HCT116 (cell line): ENCODE data around the gene RPH3AL.

Experiments used
- EGR1 ChIP-seq: IDR thresholded peaks from 2 replicates; pipeline ENCODE4 v1.6.1; 2012; ENCODE audit warnings: low read depth
- EZH2 ChIP-seq: fragments of 200-600 bp; sonication (generic); IDR thresholded peaks from 2 replicates; pipeline ENCODE4 v1.6.1; 2017; ENCODE audit warnings: antibody characterized with exemption, mixed run types
- POLR2A ChIP-seq: IDR thresholded peaks from 2 replicates; pipeline ENCODE4 v1.7.0; 2011; ENCODE audit warnings: borderline replicate concordance; ENCODE audit not compliant: insufficient read depth, insufficient read length; ENCODE audit errors: extremely low read depth
- POLR2AphosphoS5 ChIP-seq: IDR thresholded peaks from 2 replicates; pipeline ENCODE4 v1.6.1; 2011; ENCODE audit warnings: mild to moderate bottlenecking, low read depth, low read length, moderate library complexity
- RAD21 ChIP-seq: IDR thresholded peaks from 2 replicates; pipeline ENCODE4 v1.6.1; 2012; ENCODE audit warnings: low read depth, mild to moderate bottlenecking
- SIN3A ChIP-seq: IDR thresholded peaks from 2 replicates; pipeline ENCODE4 v1.6.1; 2012; ENCODE audit warnings: low read depth
- ZFX ChIP-seq: fragments of 450-650 bp; IDR thresholded peaks from 2 replicates; pipeline ENCODE4 v1.6.1; 2017
- TF ChIP-seq, protein P1 (sequence below), 3 experiments: fragments of 200-600 bp in 1 of 3; sonication (generic) in 1 of 3; IDR thresholded peaks in 2 of 3; conservative IDR thresholded peaks in 1 of 3; 2 replicates each; pipeline ENCODE4 v1.5.1; 2012 to 2017; ENCODE audit warnings: low read depth in 2 of 3, low read length in 2 of 3, antibody characterized with exemption in 1 of 3, borderline replicate concordance in 1 of 3, control low read depth in 1 of 3, mild to moderate bottlenecking in 1 of 3, mixed read lengths in 1 of 3, mixed run types in 1 of 3, moderate library complexity in 1 of 3; ENCODE audit not compliant: insufficient read depth in 1 of 3

DNA sequence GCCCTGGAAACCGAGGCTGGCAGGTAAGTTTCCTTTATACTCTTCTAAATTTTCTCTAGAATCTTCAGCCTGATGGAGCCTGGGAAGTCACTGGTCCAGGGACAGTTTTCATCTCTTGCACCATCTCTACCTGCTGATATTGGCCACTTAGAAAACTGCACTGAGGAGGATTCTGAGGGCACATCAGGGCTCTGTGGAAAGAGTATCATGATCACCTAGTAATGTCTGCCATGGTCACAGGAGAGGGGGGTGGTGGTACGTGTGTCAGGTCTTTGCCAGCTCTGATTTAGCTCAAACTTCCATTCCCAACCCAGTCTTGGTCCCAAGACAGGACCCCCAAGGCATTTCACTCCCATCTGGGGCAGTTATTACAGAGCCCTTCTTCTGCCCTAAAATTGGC is 136.0 kb downstream of the RPH3AL start:
- TF ChIP-seq, protein P1, sequence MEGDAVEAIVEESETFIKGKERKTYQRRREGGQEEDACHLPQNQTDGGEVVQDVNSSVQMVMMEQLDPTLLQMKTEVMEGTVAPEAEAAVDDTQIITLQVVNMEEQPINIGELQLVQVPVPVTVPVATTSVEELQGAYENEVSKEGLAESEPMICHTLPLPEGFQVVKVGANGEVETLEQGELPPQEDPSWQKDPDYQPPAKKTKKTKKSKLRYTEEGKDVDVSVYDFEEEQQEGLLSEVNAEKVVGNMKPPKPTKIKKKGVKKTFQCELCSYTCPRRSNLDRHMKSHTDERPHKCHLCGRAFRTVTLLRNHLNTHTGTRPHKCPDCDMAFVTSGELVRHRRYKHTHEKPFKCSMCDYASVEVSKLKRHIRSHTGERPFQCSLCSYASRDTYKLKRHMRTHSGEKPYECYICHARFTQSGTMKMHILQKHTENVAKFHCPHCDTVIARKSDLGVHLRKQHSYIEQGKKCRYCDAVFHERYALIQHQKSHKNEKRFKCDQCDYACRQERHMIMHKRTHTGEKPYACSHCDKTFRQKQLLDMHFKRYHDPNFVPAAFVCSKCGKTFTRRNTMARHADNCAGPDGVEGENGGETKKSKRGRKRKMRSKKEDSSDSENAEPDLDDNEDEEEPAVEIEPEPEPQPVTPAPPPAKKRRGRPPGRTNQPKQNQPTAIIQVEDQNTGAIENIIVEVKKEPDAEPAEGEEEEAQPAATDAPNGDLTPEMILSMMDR (IDR thresholded peaks at IDR 0.05 in 2 of 3, conservative IDR thresholded peaks at IDR 0.05 in 1 of 3; ENCODE audit: borderline replicate concordance in 1 of 3, insufficient read depth in 1 of 3, low read depth in 2 of 3, low read length in 2 of 3), result no peak
- TF ChIP-seq SIN3A (no peak), EZH2 (no peak), POLR2AphosphoS5 (no peak), POLR2A (no peak), RAD21 (no peak), ZFX (no peak), EGR1 (no peak)
